ENCODE results near the gene NOG. TPM values are rescaled to one million over a fixed set of nuclear protein-coding genes. Genes with fewer than 3 reads are reported as not detected.

Gene NOG
- total and polyA plus RNA-seq, 9 donors: 0.05 to 0.99 (median 0.20) TPM; not detected in 4

GRCh38 chr17:56598466-56598865 lies 5.0 kb downstream of the NOG start:
- no peak for DNase-seq
- TF ChIP-seq EP300 (IDR thresholded peaks at IDR 0.05) (no peak), POLR2A (IDR thresholded peaks at IDR 0.05) (no peak), CTCF (IDR thresholded peaks at IDR 0.05) (no peak)
- H3K4me1 ChIP-seq (ENCODE audit: insufficient read depth): peaks cover 10% of the 10 kb centered on the region
- H3K27me3 ChIP-seq: no peaks in the 10 kb centered on the region
- H3K4me3 ChIP-seq: no peak overlapping the region
- intact Hi-C loops (cut with DNase I): no loop called here
- no peak overlapping the region for H3K27ac ChIP-seq
- no peaks in the 10 kb centered on the region for H3K9me3 ChIP-seq
- H3K36me3 ChIP-seq: no peaks in the 10 kb centered on the region
- WGBS, 3 donors: 63 to 74% (median 66%) methylated on average over 5 of the region's 5 CpGs

DNA sequence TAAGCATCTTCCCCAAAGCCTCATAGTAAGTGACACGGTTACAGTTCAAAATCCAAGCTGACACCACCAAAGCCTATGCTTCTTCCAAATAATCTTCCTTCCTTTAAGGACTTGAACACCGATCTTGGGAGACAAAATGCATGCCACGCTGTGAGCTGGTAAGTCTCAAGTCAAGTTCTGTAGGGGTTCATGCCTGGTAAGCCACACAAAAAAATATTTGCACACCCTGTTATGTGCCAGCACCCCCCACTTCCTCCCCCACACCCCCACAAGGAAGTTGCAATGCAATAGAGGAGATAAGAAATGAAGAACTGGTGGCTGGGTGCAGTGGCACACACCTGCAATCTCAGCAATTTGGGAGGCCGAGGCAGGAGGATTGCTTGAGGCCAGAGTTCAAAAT lies 5.6 kb downstream of the NOG start:
- TF ChIP-seq POLR2A (IDR thresholded peaks at IDR 0.05) (no peak), CTCF (IDR thresholded peaks at IDR 0.05) (no peak)
- no peaks in the 10 kb centered on the region for H3K9me3 ChIP-seq
- H3K27ac ChIP-seq: no peak overlapping the region
- H3K4me3 ChIP-seq: no peak overlapping the region
- intact Hi-C loops (cut with DNase I): no loop called here
- H3K4me1 ChIP-seq (ENCODE audit: insufficient read depth): peaks cover 10% of the 10 kb centered on the region
- H3K27me3 ChIP-seq: no peaks in the 10 kb centered on the region
- H3K36me3 ChIP-seq: no peaks in the 10 kb centered on the region
- WGBS, 3 donors: 81 to 86% (median 84%) methylated on average over 4 of the region's 4 CpGs
- no peak for DNase-seq

DNA sequence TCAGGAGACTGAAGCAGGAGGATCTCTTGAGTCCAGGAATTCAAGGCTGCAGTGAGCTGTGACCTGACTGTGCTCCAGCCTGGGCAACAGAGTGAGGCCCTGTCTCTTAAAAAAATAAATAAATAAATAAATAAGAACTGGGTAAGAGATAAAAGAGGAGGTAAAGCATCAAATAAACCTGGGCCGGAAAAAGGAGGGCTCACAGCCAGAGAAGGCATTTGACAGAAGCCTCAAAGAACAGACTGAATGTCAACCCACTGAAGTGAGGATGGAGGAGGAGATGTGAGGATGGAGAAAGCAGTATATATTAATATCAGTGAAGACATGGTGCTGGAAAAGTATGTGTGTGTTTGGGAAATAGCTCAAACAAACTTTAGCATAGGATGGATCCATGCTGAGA lies 6.1 kb downstream of the NOG start:
- H3K27ac ChIP-seq: no peak overlapping the region
- no peak for DNase-seq
- no peaks in the 10 kb centered on the region for H3K9me3 ChIP-seq
- peaks cover 6% of the 10 kb centered on the region for H3K4me1 ChIP-seq (ENCODE audit: insufficient read depth)
- no peaks in the 10 kb centered on the region for H3K36me3 ChIP-seq
- H3K27me3 ChIP-seq: no peaks in the 10 kb centered on the region
- intact Hi-C loops (cut with DNase I): no loop called here
- no peak for TF ChIP-seq POLR2A (IDR thresholded peaks at IDR 0.05)
- TF ChIP-seq CTCF (IDR thresholded peaks at IDR 0.05): no peak
- no peak for TF ChIP-seq EP300 (IDR thresholded peaks at IDR 0.05)
- 67 to 79% (median 70%) methylated on average over 1 of the region's 1 CpG for WGBS, 3 donors
- H3K4me3 ChIP-seq: no peak overlapping the region

DNA sequence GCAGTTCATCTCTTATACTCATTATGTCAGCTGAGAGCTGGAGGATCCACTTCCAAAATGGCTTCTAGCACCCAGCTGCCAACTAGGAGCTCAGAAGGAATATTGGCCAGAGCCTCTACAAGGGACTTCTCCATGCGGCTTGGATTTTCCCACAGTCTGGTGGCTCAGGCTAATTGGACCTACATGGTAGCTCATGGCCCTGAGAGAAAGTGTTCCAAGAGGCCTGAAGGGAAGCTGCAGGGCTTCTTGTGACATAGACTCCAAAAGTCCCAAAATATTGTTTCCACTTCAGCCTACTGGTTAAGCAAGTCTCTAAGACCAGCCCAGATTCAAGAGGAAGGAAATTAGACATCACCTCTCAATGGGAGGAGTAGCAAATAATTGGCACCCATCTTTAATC lies 6.8 kb downstream of the NOG start:
- no peak for TF ChIP-seq EP300 (IDR thresholded peaks at IDR 0.05)
- no peak for TF ChIP-seq CTCF (IDR thresholded peaks at IDR 0.05)
- TF ChIP-seq POLR2A (IDR thresholded peaks at IDR 0.05): no peak
- Histone ChIP-seq H3K36me3 (no peaks in the 10 kb centered on the region), H3K4me1 (ENCODE audit: insufficient read depth) (peaks cover 5% of the 10 kb centered on the region), H3K27me3 (no peaks in the 10 kb centered on the region), H3K4me3 (no peak overlapping the region), H3K27ac (no peak overlapping the region), H3K9me3 (no peaks in the 10 kb centered on the region)
- intact Hi-C loops (cut with DNase I): loop anchor here in 1 of 4 donors (10.0 kb wide), 1 partner anchor 175 kb away; no protein-coding TSS in a partner anchor
- WGBS, 3 donors: 79 to 94% (median 89%) methylated on average over 1 of the region's 1 CpG
- no peak for DNase-seq

Data from ovary (tissue), 9 donors.